HL-60/S4 (cell line): Measurements from ENCODE around the gene GUCY1A1.

Experiments
- in situ Hi-C: fragments of 300-500 bp; cut with MboI; formaldehyde crosslinking; loops from 2 replicates; pipeline ENCODE4 v1.14.3; 2022; ENCODE audit warnings: low sequenced_read_pairs

The GUCY1A1 gene

DNA sequence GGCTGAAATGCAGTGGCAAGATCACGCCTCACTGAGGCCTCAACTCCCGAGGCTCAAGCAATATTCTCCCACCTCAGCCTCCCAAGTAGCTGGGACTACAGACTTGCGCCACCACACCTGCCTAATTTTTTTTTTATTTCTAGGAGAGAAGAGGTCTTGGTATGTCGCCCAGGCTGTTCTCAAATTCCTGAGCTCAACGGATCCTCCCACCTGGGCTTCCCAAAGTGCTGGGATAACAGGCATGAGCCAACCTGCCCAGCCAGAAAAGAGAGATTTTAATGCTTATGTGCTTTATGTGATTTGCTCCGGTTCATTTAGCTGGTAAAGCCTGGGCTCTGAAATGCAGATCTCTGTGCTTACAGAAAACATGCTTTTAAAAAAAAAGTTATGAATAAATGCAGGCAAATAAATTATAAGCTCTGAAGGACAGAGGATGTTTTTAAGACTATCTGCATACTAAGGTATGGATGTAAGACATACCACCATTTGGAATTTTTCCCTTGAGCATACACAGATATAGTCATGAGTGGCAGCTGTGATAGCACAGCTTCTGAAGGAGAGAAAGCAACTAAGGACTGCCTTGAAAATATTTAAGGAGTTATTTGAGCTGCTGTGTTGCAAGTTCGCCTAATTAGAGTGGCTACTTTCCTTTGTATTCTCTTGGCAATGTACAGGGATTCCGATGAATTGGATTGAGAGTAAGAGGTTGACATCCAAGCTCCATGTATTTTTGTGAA lies 106.0 kb downstream of the GUCY1A1 start:
- in situ Hi-C loops, result no loop called here

DNA sequence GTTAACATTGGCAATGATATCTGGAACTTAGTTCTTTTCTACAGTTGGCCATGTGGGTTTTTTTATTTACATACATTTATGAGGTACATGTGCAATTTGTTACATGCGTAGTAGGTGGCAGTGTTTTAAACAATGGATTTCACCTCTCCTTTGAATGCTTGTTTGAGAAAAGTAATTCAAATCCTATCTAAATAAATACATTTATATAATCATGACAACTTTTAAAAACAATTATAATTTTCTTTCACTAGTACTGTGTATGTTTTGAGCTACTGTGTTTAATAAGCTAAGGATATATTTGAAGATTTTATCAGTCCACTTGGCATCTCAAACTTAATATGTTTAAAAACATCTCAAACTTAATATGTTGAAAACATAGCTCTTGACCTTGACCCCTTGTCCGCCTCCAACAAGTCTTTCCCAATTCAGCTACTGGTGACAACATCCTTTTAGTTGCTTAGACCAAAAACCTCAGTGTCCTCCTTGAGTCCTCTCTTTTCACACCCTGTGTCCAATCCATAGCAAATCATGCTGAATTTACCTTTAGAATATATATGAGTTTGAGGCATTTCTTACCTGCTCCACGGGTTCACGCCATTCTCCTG lies 106.7 kb downstream of the GUCY1A1 start:
- in situ Hi-C loops, result no loop called here

DNA sequence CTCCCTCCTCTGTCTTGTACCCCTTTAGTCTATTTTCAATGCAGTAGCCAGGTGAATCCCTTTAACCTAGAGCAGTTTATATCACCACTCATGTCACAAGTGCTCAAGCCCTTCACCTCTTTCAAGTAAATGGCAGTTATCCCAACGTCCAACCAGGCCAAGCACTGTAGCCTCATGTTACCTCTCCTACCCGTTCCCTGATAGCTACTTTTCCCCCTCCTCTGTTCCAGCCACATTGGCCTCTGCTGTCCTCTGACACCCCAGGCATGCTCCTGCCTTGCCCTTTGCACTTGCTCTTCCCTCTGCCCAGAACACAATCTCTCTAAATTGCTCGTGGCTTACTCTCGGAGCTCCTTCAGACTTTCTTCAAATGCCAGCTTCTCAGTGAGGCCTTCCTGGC lies 107.4 kb downstream of the GUCY1A1 start:
- in situ Hi-C loops, result no loop called here

DNA sequence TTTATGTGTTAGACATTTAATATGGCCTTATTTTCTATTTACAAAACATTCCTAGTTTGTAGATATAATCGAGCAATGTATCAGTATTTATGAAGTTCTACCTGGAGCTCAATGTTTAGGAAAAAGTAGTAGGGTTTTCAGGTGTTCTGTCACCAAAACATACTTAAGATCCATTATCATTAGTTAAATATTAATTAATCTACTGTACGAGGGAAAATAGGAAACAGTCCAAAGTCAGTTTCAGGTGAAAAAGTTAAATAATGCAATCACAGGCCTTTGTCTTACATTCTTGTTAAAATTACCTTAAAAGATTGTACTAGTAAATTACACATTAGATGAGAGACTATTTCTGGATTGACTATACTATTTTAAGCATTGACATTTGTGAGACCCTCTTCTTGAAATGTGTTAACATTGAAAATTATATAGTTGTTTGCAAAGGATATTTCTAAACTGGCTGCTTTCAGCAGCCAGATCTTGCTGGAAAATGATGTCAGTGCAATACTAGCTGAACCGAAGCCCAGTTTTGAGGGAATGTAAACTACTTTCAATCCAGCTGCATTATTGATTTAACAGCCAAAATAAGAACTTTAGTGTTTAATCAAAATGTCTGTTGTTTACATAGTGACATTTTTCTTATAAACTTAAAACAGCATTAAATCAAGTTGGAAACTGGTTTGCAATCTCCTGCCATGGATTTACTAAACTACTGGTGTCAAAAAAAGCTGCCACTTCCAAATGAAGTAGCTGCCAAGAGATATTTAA lies 111.5 kb downstream of the GUCY1A1 start:
- in situ Hi-C loops, result no loop called here

DNA sequence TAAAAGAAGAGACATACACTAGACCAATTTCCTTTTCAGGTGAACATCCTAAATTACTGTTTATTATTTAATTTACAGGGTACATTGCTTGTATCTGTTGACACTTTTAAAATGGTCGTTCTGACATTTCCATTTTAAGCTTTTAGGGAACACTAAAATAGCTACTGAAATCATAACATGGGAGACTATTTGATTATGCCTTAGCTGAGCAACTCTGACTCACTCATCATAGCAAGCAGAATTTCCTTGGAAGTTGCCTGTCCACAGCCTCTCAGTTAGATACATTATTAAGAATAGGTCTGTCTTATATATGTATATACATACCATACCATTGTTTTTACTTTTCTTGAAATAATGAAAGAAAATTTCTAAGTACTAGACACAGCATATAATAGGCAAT lies 114.1 kb downstream of the GUCY1A1 start:
- in situ Hi-C loops, result no loop called here

DNA sequence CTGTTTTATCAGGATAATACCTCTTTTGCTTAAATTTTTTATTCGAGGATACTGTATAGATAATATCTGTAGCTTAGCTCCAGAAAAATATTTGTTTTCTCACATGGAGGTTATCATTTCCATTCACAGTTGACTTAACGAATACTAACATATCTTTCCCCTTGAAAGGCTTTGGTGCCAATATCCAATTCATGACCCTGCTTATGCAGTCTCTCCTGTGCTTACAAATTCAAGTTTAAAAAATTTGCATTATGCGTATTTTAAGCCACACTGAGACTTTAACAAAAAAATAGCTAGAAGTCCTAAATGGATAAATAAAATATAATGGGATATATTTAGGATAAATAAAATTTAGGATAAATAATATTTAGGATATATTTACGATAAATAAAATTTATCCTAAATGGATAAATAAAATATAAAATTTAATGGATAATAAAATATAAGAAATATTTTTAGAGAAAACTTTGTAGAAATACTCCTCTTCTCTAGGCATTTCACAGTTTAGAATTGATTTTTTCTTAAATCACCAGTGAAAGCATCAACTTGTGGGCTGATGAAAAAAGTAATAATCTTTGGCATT lies 114.7 kb downstream of the GUCY1A1 start:
- in situ Hi-C loops, result no loop called here
